Right ventricle myocardium inferior (tissue), 1 donor: Measurements from ENCODE around the gene ZNF793. TPM values are rescaled to one million over a fixed set of nuclear protein-coding genes. Genes with fewer than 3 reads are reported as not detected.

Source experiments
- ATAC-seq: fragments of 200-7000 bp; cut with Tn5 transposase; one replicate; pipeline ENCODE4 v1.9.1; 2020; ENCODE audit warnings: mild to moderate bottlenecking, moderate library complexity
- DNase-seq: peaks from one replicate; pipeline ENCODE4 v3.0.0; 2021; ENCODE audit errors: missing footprints
- intact Hi-C: fragments of 100-400 bp; cut with DNase I; formaldehyde crosslinking; loops from one replicate; pipeline ENCODE4 v1.11.0; 2022
- long read RNA-seq: library from polyadenylated mRNA; unstranded; transcript quantifications from one replicate; pipeline ENCODE4 v2.0.0, GENCODE V29; 2021
- total RNA-seq: library from RNA; stranded (reverse); fragmentation: NEBNext Ultra II Directional; extraction: Animal tissue kit (Norgen Biotek cat#: 25700); gene quantifications from one replicate; pipeline ENCODE4 v1.2.1, GENCODE V29; 2021
- donor health status: DM: no; HTN: yes; CAD: no; lungs with severe emphysema.

ZNF793 gene
- 5.4 TPM for total RNA-seq
- long read RNA-seq, partial matches to known transcripts = 0 of 1 reads
- long read RNA-seq, other reads (novel, unspliced or antisense) = 1 of 1 reads

GRCh38 chr19:37506387-37507166 lies at the start of gene ZNF793:
Gene ZNF793 (plus strand): TSS chr19:37506939. CDS start chr19:37523440, 16,501 bp downstream.
- intact Hi-C loops = loop anchor here (2.0 kb wide), 1 partner anchor 40 kb away; the partner anchor contains the start of gene ZNF569
- DNase-seq = peak; percentile 84
- peak; percentile 92 for ATAC-seq

GRCh38 chr19:37466277-37466797 lies 40.4 kb upstream of the ZNF793 start:
- ATAC-seq (no peak), DNase-seq (no peak)
- intact Hi-C loops = loop anchor here (2.0 to 10.0 kb wide), 5 partner anchors 40 to 694 kb away; partner anchors contain the start of genes ZNF383, ZNF527, ZNF793 and ZNF850

GRCh38 chr19:37466798-37467607 lies 39.7 kb upstream of the ZNF793 start, which contains the start of gene ZNF569:
Gene ZNF569 (minus strand): TSS chr19:37467444. CDS start chr19:37444921, 22,523 bp downstream.
- DNase-seq = peak; percentile 93
- intact Hi-C loops = loop anchor here (2.0 to 10.0 kb wide), 5 partner anchors 40 to 695 kb away; partner anchors contain the start of genes ZNF383, ZNF527, ZNF793 and ZNF850
- peak; percentile 83 for ATAC-seq

- intact Hi-C loops = loop anchor here (2.0 to 10.0 kb wide), 6 partner anchors 39 to 695 kb away; partner anchors contain the start of genes ZNF383, ZNF527, ZNF540 and ZNF571
- DNase-seq (no peak), ATAC-seq (no peak)
Measured at GRCh38 chr19:37467608-37468090, 39.1 kb upstream of the ZNF793 start.

- intact Hi-C loops = loop anchor here (2.0 to 10.0 kb wide), 4 partner anchors 126 to 697 kb away; partner anchors contain the start of genes ZNF383, ZNF540, ZNF571 and ZNF850
- ATAC-seq = peak; percentile 89
- DNase-seq = peak; percentile 94
Measured at GRCh38 chr19:37468961-37469777, 37.6 kb upstream of the ZNF793 start, which contains the start of gene ZNF570. Gene ZNF570 (plus strand): TSS chr19:37469356. CDS start chr19:37470355, 999 bp downstream.

GRCh38 chr19:37470216-37470615 lies 36.5 kb upstream of the ZNF793 start:
- DNase-seq (no peak), ATAC-seq (no peak)
- intact Hi-C loops = no loop called here

- intact Hi-C loops = no loop called here
- DNase-seq = no peak
- no peak for ATAC-seq
Measured at GRCh38 chr19:37472165-37472564, 34.6 kb upstream of the ZNF793 start.

- intact Hi-C loops = no loop called here
- ATAC-seq = no peak
- no peak for DNase-seq
Measured at GRCh38 chr19:37484406-37485168, 22.2 kb upstream of the ZNF793 start.

- intact Hi-C loops = no loop called here
- ATAC-seq = no peak
- DNase-seq = no peak
Measured at GRCh38 chr19:37492213-37492612, 14.5 kb upstream of the ZNF793 start.

- ATAC-seq (peak; percentile 16), DNase-seq (no peak)
- intact Hi-C loops = loop anchor here (2.0 kb wide), 1 partner anchor 39 kb away; the partner anchor contains the start of gene ZNF569
Measured at GRCh38 chr19:37505958-37506386, 767 bp upstream of the ZNF793 start.

GRCh38 chr19:37507167-37507464 lies 377 bp downstream of the ZNF793 start:
- intact Hi-C loops = loop anchor here (2.0 kb wide), 1 partner anchor 40 kb away; the partner anchor contains the start of gene ZNF569
- DNase-seq (no peak), ATAC-seq (no peak)

- DNase-seq (no peak), ATAC-seq (no peak)
- intact Hi-C loops = no loop called here
Measured at GRCh38 chr19:37511186-37511585, 4.4 kb downstream of the ZNF793 start.

- intact Hi-C loops = no loop called here
- no peak for DNase-seq
- no peak for ATAC-seq
Measured at GRCh38 chr19:37511821-37512220, 5.1 kb downstream of the ZNF793 start.

- ATAC-seq (no peak), DNase-seq (no peak)
- intact Hi-C loops = no loop called here
Measured at GRCh38 chr19:37513397-37513796, 6.7 kb downstream of the ZNF793 start.

- ATAC-seq = no peak
- DNase-seq = no peak
- intact Hi-C loops = no loop called here
Measured at GRCh38 chr19:37519890-37520289, 13.2 kb downstream of the ZNF793 start.

- intact Hi-C loops = no loop called here
- DNase-seq (no peak), ATAC-seq (no peak)
Measured at GRCh38 chr19:37537391-37537947, 30.7 kb downstream of the ZNF793 start.
